HL-60 (cell line): Measurements from ENCODE around the gene RPL37.

Experiments used
- DNase-seq, 2 experiments: peaks; one replicate each; pipeline ENCODE4 v3.0.0-alpha.2; 2010 to 2020; ENCODE audit warnings: low read depth in 1 of 2, low spot score in 1 of 2
- H3K27ac ChIP-seq: fragments of 250-450 bp; sonication (Bioruptor Pico); replicated peaks from 2 replicates; pipeline ENCODE4 v1.5.1; 2020; ENCODE audit warnings: mild to moderate bottlenecking, moderate library complexity
- H3K27me3 ChIP-seq: fragments of 250-450 bp; sonication (Bioruptor Pico); 2 replicates; pipeline ENCODE4 v1.5.1; 2021; ENCODE audit warnings: mild to moderate bottlenecking, moderate library complexity; ENCODE audit not compliant: insufficient read depth, poor library complexity, severe bottlenecking
- H3K4me3 ChIP-seq: replicated peaks from 2 replicates; pipeline ENCODE4 v1.5.1; 2011; ENCODE audit warnings: mild to moderate bottlenecking, control low read depth, low read length; ENCODE audit not compliant: insufficient read depth
- GABPA ChIP-seq: IDR thresholded peaks from 2 replicates; pipeline ENCODE4 v1.6.1; 2012; ENCODE audit warnings: low read depth
- POLR2AphosphoS5 ChIP-seq: IDR thresholded peaks from 2 replicates; pipeline ENCODE4 v1.6.1; 2012; ENCODE audit warnings: low read depth
- SPI1 ChIP-seq: IDR thresholded peaks from 2 replicates; pipeline ENCODE4 v1.6.1; 2012; ENCODE audit warnings: low read depth, mild to moderate bottlenecking, borderline replicate concordance
- TF ChIP-seq, protein P1 (sequence below): IDR thresholded peaks from 2 replicates; pipeline ENCODE4 v1.6.1; 2012; ENCODE audit warnings: low read depth; ENCODE audit not compliant: insufficient replicate concordance
- TF ChIP-seq, protein P2 (sequence below): IDR thresholded peaks from one replicate; pipeline ENCODE4 v1.5.1; 2011; ENCODE audit warnings: low read length, control low read depth, inconsistent platforms; ENCODE audit not compliant: insufficient read depth

RPL37 gene

DNA sequence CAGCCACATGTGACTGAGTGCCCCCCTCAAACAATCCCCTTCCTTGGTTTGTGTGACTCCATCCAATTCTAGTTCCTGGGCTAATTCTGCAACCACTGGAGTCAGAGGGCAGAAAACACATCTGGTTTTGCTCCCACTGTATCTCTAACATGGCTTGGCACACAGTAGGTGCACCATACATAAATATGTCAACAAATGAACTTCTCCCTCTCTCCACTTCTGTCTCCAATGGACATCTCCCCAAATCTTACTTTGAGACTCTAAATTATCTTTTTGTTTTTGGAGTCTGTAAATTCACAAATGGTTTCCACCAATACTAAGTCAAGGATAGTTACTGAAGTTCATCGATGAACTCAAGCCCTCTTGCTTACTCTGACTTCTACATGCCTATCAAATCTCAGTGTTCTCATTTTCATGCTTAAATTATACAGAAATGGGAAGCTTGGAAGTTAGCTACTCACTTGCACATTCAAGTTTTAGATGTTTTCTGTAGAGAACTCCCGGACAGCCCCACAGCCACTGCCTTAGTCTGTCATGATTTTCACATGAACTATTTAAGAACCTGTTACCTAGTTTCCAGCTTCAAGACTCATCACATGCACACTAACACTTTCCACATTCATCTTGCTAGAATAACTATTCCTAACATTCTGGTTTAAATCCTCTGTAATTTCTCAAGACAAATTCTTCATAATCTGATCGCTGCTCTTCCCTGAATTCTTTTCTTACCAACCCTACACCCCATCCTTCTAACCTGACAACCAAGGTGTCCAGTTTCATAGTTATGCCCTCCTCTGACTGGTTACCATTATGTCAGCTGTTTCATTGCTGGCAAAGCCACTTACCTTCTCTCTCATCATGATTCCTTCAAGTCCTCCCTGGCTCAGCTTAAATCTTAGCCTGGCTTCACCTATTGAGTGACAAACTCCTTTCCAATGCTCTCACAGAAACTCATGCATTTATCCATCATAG, 6.0 kb downstream of the RPL37 start:
- DNase-seq, result no peak
- no peaks in the 10 kb centered on the region for H3K27me3 ChIP-seq
- no peak overlapping the region; the same call in 1 of the 2 replicates for H3K27ac ChIP-seq
- TF ChIP-seq GABPA (no peak), POLR2AphosphoS5 (peak; percentile 56)
- TF ChIP-seq, protein P1, sequence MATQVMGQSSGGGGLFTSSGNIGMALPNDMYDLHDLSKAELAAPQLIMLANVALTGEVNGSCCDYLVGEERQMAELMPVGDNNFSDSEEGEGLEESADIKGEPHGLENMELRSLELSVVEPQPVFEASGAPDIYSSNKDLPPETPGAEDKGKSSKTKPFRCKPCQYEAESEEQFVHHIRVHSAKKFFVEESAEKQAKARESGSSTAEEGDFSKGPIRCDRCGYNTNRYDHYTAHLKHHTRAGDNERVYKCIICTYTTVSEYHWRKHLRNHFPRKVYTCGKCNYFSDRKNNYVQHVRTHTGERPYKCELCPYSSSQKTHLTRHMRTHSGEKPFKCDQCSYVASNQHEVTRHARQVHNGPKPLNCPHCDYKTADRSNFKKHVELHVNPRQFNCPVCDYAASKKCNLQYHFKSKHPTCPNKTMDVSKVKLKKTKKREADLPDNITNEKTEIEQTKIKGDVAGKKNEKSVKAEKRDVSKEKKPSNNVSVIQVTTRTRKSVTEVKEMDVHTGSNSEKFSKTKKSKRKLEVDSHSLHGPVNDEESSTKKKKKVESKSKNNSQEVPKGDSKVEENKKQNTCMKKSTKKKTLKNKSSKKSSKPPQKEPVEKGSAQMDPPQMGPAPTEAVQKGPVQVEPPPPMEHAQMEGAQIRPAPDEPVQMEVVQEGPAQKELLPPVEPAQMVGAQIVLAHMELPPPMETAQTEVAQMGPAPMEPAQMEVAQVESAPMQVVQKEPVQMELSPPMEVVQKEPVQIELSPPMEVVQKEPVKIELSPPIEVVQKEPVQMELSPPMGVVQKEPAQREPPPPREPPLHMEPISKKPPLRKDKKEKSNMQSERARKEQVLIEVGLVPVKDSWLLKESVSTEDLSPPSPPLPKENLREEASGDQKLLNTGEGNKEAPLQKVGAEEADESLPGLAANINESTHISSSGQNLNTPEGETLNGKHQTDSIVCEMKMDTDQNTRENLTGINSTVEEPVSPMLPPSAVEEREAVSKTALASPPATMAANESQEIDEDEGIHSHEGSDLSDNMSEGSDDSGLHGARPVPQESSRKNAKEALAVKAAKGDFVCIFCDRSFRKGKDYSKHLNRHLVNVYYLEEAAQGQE, result no peak
- TF ChIP-seq, protein P2, sequence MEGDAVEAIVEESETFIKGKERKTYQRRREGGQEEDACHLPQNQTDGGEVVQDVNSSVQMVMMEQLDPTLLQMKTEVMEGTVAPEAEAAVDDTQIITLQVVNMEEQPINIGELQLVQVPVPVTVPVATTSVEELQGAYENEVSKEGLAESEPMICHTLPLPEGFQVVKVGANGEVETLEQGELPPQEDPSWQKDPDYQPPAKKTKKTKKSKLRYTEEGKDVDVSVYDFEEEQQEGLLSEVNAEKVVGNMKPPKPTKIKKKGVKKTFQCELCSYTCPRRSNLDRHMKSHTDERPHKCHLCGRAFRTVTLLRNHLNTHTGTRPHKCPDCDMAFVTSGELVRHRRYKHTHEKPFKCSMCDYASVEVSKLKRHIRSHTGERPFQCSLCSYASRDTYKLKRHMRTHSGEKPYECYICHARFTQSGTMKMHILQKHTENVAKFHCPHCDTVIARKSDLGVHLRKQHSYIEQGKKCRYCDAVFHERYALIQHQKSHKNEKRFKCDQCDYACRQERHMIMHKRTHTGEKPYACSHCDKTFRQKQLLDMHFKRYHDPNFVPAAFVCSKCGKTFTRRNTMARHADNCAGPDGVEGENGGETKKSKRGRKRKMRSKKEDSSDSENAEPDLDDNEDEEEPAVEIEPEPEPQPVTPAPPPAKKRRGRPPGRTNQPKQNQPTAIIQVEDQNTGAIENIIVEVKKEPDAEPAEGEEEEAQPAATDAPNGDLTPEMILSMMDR, result no peak
- H3K4me3 ChIP-seq, result no peak overlapping the region

DNA sequence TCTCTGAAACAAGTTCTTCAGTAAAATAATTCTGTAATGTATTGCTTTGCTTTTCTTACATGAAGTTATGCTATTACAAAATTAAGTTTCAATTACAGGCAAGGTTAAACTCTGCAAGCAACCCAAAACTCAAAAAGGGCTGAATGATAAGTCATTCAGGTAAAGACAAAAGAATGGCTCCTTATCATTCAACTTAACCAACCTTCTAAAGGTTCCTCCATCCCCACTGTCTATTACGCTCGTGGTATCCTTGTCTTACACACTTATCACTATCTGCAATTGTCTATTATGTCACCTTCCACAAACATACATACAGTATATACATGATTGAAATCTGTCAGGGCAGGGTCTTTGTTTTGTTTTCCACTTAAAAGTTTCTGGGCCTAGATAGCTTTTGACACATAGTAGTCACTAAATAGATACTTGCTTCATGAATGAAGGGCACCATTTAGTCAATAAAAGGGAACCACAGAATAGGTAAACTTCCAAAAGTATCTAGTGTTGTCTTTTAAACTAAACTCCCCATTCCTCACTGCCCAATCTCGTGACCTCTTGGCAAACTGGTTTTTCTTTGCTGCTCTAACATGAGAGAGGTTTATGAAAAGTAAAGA, 6.9 kb downstream of the RPL37 start:
- DNase-seq, result peak in 1 of 2 experiments; percentile 13
- TF ChIP-seq SPI1 (no peak), GABPA (no peak), POLR2AphosphoS5 (no peak)
- TF ChIP-seq, protein P1, result no peak
- TF ChIP-seq, protein P2, result no peak
- Histone ChIP-seq H3K27me3 (no peaks in the 10 kb centered on the region), H3K4me3 (no peak overlapping the region), H3K27ac (no peak overlapping the region; the same call in 1 of the 2 replicates)

DNA sequence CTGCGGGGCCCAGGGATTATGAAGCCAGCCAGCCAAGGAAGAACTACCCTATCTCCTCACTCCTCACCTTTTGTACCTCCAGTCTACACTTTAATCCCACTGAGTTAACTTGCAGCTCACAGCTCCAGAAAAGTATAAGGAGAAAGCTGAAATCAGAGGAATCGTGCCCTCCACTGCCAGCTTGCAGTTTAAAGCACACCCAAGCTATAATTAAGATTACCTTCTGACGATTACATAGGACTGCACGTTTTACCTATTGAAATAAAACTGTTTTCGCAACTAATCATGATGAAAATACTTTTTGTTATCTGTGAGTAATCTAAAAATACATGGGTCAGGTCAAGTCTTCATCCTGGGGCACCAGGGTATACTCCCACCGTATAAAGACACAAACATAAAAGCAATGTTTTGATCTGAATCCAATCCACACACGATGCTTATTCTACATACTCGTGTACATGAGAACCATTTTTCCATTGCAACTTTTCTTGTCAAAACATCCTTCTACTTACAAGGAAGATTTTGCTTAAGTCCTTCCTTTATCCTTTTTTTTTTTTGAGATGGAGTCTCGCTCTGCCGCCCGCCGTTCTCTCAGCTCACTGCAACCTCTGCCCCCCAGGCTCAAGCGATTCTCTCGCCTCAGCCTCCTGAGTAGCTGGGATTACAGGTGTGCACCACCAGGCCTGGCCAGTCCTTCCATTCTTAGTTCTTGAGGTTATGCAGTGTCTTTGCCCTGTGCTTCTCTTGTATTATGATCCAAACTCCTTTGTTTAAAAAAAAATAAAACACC, 7.6 kb downstream of the RPL37 start:
- TF ChIP-seq, protein P1, result no peak
- TF ChIP-seq, protein P2, result no peak
- TF ChIP-seq GABPA (no peak), SPI1 (no peak), POLR2AphosphoS5 (no peak; the same call in none of the 2 replicates)
- DNase-seq, result peak in 1 of 2 experiments; percentile 23
- Histone ChIP-seq H3K27me3 (no peaks in the 10 kb centered on the region), H3K27ac (no peak overlapping the region), H3K4me3 (no peak overlapping the region)
